Activated CD8-positive, alpha-beta memory T cell treated with anti-CD3 and anti-CD28 coated beads, Interleukin-2, amount 10 ng/mL, durations not matched to agents 7 days and 5 days (primary cell): ENCODE measurements around the gene ID2. TPM values are rescaled to one million over a fixed set of nuclear protein-coding genes. Genes with fewer than 3 reads are reported as not detected.
A peak's percentile ranks its signal among the peaks of the same experiment; 100 is the strongest.

ENCODE experiments used
- ATAC-seq: fragments of 150-1000 bp; cut with Tn5 transposase; one replicate; pipeline ENCODE4 v1.10.0; 2021; ENCODE audit warnings: moderate library complexity
- CTCF ChIA-PET: fragments of 350-600 bp; sonication (Branson Sonifier 250); formaldehyde crosslinking; loops from one replicate; lab custom pipeline; 2021; ENCODE audit warnings: antibody characterized with exemption; lab: Charles Lee
- DNase-seq: peaks from one replicate; pipeline ENCODE4 v3.0.0-alpha.2; 2020
- H3K27ac Mint-ChIP-seq: one replicate; pipeline ENCODE4 v1.8.0; 2021; ENCODE audit warnings: mild to moderate bottlenecking, mixed read lengths
- H3K27me3 Mint-ChIP-seq: one replicate; pipeline ENCODE4 v1.8.0; 2021; ENCODE audit warnings: mixed read lengths
- H3K36me3 Mint-ChIP-seq: one replicate; pipeline ENCODE4 v1.8.0; 2021; ENCODE audit warnings: mild to moderate bottlenecking, mixed read lengths
- H3K4me1 Mint-ChIP-seq: one replicate; pipeline ENCODE4 v1.8.0; 2021; ENCODE audit warnings: mixed read lengths
- H3K4me3 Mint-ChIP-seq: one replicate; pipeline ENCODE4 v1.8.0; 2021; ENCODE audit warnings: mild to moderate bottlenecking, moderate library complexity, mixed read lengths
- H3K9me3 Mint-ChIP-seq: one replicate; pipeline ENCODE4 v1.8.0; 2022; ENCODE audit warnings: low read depth, mixed read lengths
- total RNA-seq, 2 experiments: library from RNA; stranded (reverse); gene quantifications; one replicate each; pipeline ENCODE4 v1.2.3, GENCODE V29; 2021

ID2 gene
- total RNA-seq = 100 to 1,000 TPM; 342 to 431 TPM

- no peaks in the 10 kb centered on the region for H3K9me3 Mint-ChIP-seq
- CTCF ChIA-PET = interaction anchor here (0.7 to 3.2 kb wide), 16 partner anchors 11 to 1254 kb away, joined by 3 to 29 read pairs (median 4); no protein-coding TSS in a partner anchor
- peak within 1 kb of the TSS; percentile 97 for H3K4me3 Mint-ChIP-seq
- peaks cover 24% of the 10 kb centered on the region for H3K36me3 Mint-ChIP-seq
- ATAC-seq (peak; percentile 69), DNase-seq (peak; percentile 99)
- peak within 1 kb of the TSS; percentile 93 for H3K27ac Mint-ChIP-seq
- peaks cover 34% of the 10 kb centered on the region for H3K4me1 Mint-ChIP-seq
- peaks cover 10% of the 10 kb centered on the region for H3K27me3 Mint-ChIP-seq
These were observed at the start of gene ID2 for GRCh38 chr2:8681786-8682692. Gene ID2, plus strand, starts transcription at chr2:8682056. Its CDS starts 110 bp downstream, at chr2:8682166.

GRCh38 chr2:8632755-8633154, 49.1 kb upstream of the ID2 start:
- no peaks in the 10 kb centered on the region for H3K9me3 Mint-ChIP-seq
- DNase-seq (no peak), ATAC-seq (no peak)
- peaks cover 7% of the 10 kb centered on the region for H3K4me1 Mint-ChIP-seq
- no peaks in the 10 kb centered on the region for H3K36me3 Mint-ChIP-seq
- H3K27ac Mint-ChIP-seq = no peak overlapping the region
- CTCF ChIA-PET = no interaction called here
- H3K27me3 Mint-ChIP-seq = peaks cover 3% of the 10 kb centered on the region
- no peak overlapping the region for H3K4me3 Mint-ChIP-seq

GRCh38 chr2:8633186-8633734, 48.6 kb upstream of the ID2 start:
- H3K27ac Mint-ChIP-seq = no peak overlapping the region
- ATAC-seq (no peak), DNase-seq (no peak)
- peaks cover 6% of the 10 kb centered on the region for H3K4me1 Mint-ChIP-seq
- H3K27me3 Mint-ChIP-seq = peaks cover 7% of the 10 kb centered on the region
- H3K9me3 Mint-ChIP-seq = no peaks in the 10 kb centered on the region
- no peaks in the 10 kb centered on the region for H3K36me3 Mint-ChIP-seq
- CTCF ChIA-PET = no interaction called here
- no peak overlapping the region for H3K4me3 Mint-ChIP-seq

- Mint-ChIP-seq H3K9me3 (no peaks in the 10 kb centered on the region), H3K27me3 (peaks cover 9% of the 10 kb centered on the region), H3K27ac (no peak overlapping the region), H3K36me3 (no peaks in the 10 kb centered on the region), H3K4me3 (no peak overlapping the region), H3K4me1 (peaks cover 1% of the 10 kb centered on the region)
- no peak for ATAC-seq
- CTCF ChIA-PET = no interaction called here
- no peak for DNase-seq
These were observed 48.0 kb upstream of the ID2 start for GRCh38 chr2:8633735-8634313.

GRCh38 chr2:8634466-8635172, 47.2 kb upstream of the ID2 start:
- CTCF ChIA-PET = no interaction called here
- DNase-seq (no peak), ATAC-seq (no peak)
- Mint-ChIP-seq H3K36me3 (no peaks in the 10 kb centered on the region), H3K27me3 (peaks cover 9% of the 10 kb centered on the region), H3K4me3 (no peak overlapping the region), H3K4me1 (no peaks in the 10 kb centered on the region), H3K27ac (no peak overlapping the region), H3K9me3 (no peaks in the 10 kb centered on the region)

- peaks cover 9% of the 10 kb centered on the region for H3K27me3 Mint-ChIP-seq
- ATAC-seq = no peak
- CTCF ChIA-PET = no interaction called here
- no peak for DNase-seq
- no peaks in the 10 kb centered on the region for H3K9me3 Mint-ChIP-seq
- no peak overlapping the region for H3K27ac Mint-ChIP-seq
- H3K36me3 Mint-ChIP-seq = no peaks in the 10 kb centered on the region
- H3K4me3 Mint-ChIP-seq = no peak overlapping the region
- H3K4me1 Mint-ChIP-seq = no peaks in the 10 kb centered on the region
These were observed 45.8 kb upstream of the ID2 start for GRCh38 chr2:8636041-8636491.

GRCh38 chr2:8636721-8637636, 44.9 kb upstream of the ID2 start:
- CTCF ChIA-PET = no interaction called here
- Mint-ChIP-seq H3K4me1 (no peaks in the 10 kb centered on the region), H3K27me3 (peaks cover 11% of the 10 kb centered on the region), H3K4me3 (no peak overlapping the region), H3K9me3 (no peaks in the 10 kb centered on the region), H3K27ac (no peak overlapping the region), H3K36me3 (no peaks in the 10 kb centered on the region)
- no peak for ATAC-seq
- DNase-seq = no peak

GRCh38 chr2:8638327-8638726, 43.5 kb upstream of the ID2 start:
- Mint-ChIP-seq H3K27ac (no peak overlapping the region), H3K4me3 (no peak overlapping the region), H3K4me1 (no peaks in the 10 kb centered on the region), H3K36me3 (no peaks in the 10 kb centered on the region), H3K27me3 (peaks cover 11% of the 10 kb centered on the region), H3K9me3 (no peaks in the 10 kb centered on the region)
- CTCF ChIA-PET = no interaction called here
- no peak for ATAC-seq
- no peak for DNase-seq

GRCh38 chr2:8639122-8639635, 42.7 kb upstream of the ID2 start:
- Mint-ChIP-seq H3K27me3 (peaks cover 11% of the 10 kb centered on the region), H3K27ac (no peak overlapping the region), H3K4me1 (peaks cover under 1% of the 10 kb centered on the region), H3K4me3 (no peak overlapping the region), H3K36me3 (no peaks in the 10 kb centered on the region), H3K9me3 (no peaks in the 10 kb centered on the region)
- no peak for DNase-seq
- CTCF ChIA-PET = no interaction called here
- ATAC-seq = no peak

GRCh38 chr2:8640498-8640897, 41.4 kb upstream of the ID2 start:
- peaks cover 5% of the 10 kb centered on the region for H3K4me1 Mint-ChIP-seq
- no peaks in the 10 kb centered on the region for H3K36me3 Mint-ChIP-seq
- H3K27me3 Mint-ChIP-seq = peaks cover 11% of the 10 kb centered on the region
- DNase-seq = no peak
- CTCF ChIA-PET = no interaction called here
- no peak for ATAC-seq
- H3K9me3 Mint-ChIP-seq = no peaks in the 10 kb centered on the region
- H3K4me3 Mint-ChIP-seq = no peak overlapping the region
- H3K27ac Mint-ChIP-seq = no peak overlapping the region

GRCh38 chr2:8641301-8641965, 40.4 kb upstream of the ID2 start:
- Mint-ChIP-seq H3K27me3 (peaks cover 11% of the 10 kb centered on the region), H3K4me1 (peaks cover 5% of the 10 kb centered on the region), H3K27ac (no peak overlapping the region), H3K4me3 (no peak overlapping the region), H3K9me3 (peaks cover 2% of the 10 kb centered on the region), H3K36me3 (peaks cover 3% of the 10 kb centered on the region)
- DNase-seq (no peak), ATAC-seq (no peak)
- CTCF ChIA-PET = no interaction called here
